ENCODE data around the gene MUC5AC. TPM values are rescaled to one million over a fixed set of nuclear protein-coding genes. Genes with fewer than 3 reads are reported as not detected.

Gene MUC5AC
- polyA plus RNA-seq, 10 donors, result 0.01 to 0.39 (median 0.22) TPM; not detected in 7

DNA sequence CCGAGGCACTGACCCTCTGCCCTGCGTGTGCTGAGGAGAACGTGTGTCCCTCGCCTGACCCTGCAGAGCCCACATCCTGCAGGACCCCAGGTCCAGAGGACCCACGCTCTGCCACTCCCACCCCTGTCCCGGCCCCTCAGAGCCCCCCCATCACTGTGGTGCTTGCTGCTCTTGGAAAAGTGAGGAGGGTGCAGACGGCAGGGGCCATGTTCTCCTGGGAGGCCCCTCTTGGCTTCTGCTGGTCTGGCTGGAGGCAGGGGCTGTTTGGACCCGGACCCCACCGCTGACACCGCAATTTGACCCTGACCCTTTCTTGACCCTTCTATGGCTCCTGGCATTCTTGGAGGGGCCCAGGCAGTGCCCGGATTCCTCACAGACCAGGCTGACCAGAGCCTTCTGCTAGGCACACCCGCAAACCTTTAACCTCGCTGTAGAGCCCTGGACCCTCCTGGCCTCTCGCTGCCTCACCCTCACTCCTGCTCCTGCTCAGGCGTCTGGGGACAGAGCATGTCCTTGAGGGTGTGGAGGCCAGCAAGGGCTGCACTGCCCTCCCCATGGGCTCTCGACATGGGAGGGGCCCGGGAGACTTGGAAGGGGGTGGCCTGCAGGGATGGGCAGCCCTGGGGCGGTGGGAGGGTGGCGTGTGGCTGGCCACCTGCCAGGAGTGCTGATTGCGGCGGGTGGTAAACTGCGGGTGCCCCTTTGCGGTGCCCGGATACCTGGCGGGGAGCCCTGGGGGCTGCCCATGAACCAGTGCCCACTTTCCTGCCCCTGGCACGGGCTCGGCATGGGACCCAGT, 37.0 kb upstream of the MUC5AC start:
- DNase-seq, result no peak

DNA sequence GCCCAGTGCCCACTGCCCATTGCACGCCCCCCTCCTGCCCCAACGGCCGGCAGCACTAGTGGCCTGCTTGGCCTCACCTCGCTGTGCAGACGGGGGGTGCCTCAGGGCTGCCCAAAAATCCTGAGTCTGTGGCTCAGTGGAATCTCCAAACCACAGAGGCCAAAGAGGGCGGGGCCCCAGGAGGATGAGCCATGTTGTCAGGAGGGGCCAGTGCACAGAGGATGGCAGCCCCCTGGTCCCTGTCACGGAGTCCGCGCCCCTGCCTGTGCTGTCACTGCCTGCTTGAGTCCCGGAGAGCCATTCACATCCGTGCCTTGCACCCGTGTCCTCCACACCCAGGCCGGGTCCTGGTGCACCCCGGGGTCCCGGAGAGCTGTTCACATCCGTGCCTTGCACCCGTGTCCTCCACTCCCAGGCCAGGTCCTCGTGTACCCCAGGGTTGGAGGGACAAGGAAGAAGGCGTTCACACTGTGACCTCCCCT, 36.4 kb upstream of the MUC5AC start:
- no peak for DNase-seq

DNA sequence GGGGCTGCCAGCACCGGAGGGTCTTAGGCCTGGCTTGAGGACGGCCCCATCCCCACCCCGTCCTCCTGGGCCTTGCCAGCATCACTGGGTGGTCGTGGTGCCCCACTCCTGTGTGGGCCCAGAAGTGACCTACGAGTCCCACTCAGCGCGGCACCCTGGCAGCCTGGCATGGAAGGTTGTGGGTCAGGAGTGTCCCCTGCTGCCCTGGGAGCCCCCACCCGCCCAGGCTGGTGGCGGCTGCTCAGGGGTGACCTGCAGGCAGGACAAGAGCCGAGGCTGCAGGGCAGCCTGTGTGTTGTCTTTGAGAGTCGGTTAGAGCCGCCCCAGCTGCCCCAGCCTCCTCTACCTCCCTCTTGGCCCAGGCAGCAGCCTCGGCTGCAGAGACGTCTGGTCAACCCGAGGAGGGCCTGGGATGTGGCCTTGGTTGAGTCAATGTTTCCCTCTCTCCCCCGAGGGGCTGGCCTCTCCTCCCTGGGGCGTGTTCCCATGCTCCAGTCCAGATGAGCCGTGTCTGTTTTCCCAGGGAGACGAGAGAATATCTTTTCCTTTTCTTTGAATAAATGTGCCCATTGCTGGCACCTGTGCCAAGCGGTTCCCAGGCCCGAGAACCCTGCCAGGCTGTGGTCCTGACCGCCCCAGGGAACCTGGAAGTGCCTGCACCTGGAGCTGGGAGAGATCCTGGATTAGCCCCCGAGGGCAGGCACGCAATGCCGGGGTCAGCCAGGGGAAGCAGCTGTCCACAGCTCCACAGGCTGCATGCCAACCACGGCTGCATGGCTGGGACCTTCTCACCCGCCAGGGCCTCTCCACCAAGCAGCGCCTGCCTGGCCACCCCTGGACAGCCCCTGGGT, 35.7 kb upstream of the MUC5AC start:
- DNase-seq, result no peak

DNA sequence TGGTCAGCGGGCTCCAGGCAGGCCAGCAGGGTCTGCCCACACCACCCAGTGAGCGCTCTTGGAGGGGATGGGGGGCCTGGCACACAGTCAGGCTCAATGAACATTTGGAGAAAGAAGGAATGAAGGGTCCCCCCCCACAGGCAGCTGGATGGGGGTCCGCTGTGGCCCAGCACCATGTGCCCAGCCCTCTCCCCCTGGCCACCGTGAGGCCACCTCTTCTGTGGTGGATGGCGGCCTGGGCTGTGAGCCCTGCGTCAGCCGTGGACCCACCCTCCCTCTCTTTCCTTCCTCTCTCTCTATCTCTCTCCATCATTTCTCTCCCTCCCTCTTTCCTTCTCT, 35.1 kb upstream of the MUC5AC start:
- no peak for DNase-seq

DNA sequence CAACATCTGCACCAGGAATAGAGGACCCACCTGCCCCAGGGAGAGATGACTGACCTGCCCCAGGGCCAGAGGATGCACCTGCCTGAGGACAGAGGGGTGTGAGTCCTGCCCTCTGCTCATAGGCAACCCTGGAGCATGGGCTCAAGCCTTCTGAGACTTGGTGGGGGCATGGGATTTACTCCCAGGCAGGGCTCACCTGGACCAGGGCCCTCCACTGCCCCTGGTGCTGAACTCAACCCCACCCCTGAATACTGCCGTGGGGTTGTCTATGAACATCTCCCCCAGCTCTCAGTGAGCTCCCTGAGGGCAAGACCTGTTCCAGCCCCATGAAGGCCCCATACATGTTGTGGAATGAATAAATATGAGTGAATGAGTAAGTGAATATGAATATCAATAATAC, 33.8 kb upstream of the MUC5AC start:
- no peak for DNase-seq

DNA sequence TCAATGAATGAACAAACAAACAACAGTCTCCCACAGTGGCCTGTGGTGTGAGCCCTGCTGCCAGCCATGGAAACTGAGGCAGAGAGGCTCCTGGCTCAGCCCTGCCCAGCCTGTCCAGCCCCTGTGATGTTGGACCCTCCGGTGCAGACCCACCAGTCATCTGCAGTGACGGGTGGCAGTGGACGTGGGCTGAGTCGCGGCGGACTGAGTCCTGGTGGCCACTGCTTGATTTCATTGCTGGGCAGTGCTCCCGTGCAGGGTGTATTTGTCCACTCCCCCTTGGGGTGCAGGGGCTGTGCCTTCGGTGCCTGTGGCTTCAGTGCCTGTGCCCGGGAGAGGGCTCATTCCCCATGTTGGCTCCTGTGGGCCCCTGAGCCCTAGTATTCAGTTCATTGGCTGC, 31.9 kb upstream of the MUC5AC start:
- DNase-seq, result no peak

DNA sequence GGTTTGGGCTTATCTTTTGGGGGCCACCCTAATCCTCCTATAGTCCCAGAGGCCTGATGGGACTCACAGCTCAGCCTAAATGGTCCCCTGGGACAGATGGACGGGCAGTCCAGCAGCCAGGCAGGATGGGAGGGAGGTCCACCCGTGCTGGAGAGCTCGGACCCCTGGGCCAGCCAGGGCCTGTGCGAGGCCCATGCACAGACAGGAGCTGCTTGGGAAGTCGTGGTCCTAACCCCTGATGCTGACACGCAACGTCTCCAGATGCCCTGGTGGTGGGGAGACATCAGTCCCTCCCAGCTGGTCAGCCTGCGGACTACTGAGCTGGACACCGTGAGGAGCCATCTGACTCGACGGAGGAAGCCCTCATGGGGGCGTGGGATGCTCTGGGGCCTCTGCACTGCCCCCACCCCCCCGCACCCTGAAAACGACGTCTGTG, 31.2 kb upstream of the MUC5AC start:
- DNase-seq, result no peak

DNA sequence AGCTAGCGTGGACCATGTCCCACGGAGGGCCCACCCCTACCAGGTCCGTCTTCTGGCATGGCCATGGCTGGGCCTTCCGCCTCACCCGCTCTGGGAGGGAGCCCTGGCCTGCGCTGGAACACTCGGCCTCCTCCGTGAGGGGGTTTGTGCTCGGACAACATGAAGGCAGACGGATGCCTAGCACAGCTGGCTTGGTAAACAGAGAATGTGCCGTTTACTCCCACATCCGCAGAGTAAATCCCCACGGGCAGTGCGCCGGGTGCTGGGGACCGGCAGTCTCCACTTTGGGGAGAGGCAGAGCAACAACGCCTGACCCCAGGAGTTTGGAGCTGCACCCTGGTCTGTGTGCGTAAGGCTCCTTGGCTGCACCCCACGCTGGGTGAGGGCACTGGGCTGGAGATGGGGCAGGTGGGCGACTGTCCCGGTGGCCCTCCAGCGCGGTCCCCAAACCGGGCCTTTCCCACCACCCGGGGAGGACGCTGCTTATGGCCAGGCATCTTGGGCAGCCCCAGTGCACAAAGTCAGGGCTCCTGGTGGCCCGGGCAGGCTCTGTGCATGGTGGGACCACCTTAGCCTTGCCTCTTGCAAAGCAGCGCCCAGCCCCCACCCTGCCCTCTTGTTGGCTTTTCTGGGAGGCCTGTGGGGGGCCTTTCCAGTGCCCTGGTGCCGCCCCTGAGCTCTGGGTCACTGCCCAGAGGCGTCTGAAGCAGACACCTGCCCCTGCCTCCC, 30.7 kb upstream of the MUC5AC start:
- no peak for DNase-seq

DNA sequence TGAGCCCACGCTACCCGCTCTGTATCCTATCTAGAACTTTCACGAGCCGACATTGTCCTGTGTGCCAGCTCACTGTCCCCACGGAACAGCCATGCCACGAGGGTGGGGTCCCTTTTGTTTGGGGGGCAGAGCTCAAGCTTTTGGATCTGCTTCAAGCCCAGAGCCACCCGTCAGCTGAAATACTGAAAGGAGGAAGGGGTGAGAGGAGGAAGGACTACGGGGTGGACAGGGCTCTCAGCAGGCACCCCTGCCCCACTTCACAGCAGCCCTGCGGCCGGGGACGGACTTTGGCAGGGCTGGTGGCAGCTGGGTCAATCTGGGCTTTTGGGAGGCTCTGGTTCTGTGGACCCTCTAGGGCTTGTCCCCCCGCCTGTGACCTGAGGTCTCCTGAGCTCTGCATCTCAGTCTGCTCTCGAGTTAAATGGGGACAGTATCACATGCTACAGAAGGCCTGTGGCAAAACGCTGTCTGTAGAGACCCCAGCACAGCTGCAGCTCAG, 30.0 kb upstream of the MUC5AC start:
- DNase-seq, result no peak

DNA sequence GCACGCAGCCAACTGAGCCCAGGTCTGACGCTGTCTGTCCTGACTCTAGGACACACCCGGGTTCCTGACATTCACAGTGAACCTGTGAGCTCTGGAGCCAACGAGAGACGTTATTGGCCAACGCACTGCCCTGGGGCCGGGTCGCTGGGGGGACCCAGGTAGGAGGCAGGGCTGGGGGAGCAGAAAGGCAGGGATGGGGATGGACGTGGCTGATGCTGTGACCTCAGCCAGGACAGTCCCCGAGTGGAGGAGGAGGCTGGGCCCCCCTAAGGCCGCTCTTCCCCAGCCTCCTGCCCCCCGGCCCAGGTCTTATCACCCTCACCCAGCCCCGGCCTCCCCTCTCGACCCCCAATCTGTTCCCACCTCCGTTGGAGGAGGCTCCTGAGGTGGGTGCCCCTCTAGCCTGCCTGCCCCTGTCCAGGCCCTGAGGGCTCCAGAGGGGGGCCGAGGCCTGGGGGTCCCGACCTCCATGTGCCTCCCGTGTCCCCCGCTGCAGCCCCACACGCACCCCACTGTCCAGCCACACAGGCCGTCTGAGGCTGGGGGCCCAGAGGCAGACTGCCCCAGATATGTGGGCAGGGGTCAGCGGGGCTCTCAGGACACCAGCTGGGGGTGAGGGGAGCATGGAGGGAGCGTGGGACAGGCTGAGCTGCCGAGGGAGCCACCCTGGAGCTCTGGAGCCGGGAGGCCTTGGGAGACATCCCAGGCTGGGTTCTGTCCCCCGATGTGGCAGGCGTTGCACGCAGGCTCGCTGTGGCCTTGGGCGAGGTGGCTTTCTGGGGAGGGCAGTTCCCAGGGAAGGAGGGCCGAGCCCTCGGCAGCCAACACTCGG, 29.2 kb upstream of the MUC5AC start:
- no peak for DNase-seq

DNA sequence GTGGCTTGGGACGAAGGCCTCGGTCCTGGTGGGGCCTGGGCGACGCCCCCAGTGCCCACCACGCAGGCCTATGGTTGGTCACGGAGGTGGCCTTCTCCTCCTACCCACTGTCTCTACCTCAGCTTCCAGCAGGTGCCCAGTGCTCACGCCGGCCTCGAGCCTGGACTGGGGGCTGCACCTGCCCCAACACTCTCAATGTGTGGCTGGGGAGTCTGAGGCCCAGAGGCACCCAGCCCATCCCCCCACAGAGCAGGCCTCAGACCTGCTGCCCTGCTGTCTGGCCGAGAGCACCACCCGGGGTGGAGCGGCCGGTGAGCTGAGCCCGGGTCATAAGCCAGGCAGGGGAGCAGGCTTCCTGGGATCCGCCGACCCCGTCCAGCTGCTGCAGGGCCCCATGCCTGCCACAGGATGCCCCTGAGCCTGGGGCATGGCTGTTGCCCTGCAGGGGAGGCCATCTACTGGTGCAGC, 28.6 kb upstream of the MUC5AC start:
- no peak for DNase-seq

DNA sequence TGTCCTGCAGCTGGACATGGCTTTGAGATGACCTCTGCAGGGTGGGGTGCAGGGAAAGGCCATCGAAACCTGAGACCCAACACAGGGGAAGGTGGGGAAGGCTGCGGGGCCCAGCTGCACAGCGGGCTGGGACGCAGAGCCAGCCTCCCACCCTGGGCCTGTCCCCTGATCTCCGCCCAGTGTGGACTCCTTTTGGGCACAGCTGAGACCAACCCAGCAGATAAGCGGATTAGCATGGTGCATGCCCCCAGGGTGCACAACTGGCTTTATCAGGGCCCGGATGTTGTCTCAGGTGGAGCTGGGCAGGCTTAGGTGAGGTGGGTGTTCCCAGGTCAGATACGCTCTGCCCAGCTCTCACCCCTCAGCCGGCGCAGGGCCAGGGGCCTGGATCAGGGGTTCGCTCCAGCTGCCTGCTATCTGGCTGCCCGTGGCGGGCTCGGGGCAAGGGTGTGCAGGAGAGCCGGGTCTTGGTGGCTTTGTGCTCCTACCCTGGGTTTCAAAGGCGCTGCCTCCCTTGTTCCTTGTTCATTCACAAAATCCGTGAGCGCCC, 28.1 kb upstream of the MUC5AC start:
- no peak for DNase-seq

DNA sequence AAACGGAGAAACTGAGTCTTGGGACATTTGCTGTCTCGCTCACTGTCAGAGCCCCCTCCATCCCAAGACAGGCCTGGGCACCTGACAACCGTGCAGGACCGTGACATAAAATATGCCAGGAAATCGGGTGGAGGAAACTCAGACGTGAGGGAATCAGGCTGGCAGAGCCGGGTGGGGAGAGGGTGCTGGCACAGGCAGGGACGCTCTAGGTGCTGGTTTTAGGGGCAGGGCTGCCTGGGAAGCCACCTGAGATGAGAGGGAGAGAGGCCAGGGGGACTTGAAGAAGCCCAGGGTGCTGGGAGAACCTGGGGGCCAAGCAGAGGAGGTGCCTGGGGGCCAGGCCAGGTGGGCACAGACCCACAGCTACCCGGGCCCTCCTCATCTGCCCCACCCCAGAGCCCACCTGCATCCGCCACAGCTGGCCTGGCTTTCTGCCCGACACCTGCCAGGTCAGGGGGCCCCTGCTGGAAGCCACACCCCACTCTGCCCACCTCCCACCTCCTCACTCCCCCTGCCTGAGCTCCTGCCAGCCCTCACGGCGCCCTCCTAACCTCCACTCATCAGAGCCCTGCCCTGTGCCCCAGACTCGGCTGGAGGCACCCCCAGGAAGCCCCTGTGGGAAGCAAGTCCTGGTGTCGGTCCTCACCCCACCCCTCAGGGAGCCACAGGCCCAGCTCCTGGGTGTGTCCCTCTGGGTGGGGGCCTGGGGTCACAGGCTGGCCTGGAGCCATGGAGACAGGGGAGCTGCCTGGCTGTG, 27.3 kb upstream of the MUC5AC start:
- no peak for DNase-seq

DNA sequence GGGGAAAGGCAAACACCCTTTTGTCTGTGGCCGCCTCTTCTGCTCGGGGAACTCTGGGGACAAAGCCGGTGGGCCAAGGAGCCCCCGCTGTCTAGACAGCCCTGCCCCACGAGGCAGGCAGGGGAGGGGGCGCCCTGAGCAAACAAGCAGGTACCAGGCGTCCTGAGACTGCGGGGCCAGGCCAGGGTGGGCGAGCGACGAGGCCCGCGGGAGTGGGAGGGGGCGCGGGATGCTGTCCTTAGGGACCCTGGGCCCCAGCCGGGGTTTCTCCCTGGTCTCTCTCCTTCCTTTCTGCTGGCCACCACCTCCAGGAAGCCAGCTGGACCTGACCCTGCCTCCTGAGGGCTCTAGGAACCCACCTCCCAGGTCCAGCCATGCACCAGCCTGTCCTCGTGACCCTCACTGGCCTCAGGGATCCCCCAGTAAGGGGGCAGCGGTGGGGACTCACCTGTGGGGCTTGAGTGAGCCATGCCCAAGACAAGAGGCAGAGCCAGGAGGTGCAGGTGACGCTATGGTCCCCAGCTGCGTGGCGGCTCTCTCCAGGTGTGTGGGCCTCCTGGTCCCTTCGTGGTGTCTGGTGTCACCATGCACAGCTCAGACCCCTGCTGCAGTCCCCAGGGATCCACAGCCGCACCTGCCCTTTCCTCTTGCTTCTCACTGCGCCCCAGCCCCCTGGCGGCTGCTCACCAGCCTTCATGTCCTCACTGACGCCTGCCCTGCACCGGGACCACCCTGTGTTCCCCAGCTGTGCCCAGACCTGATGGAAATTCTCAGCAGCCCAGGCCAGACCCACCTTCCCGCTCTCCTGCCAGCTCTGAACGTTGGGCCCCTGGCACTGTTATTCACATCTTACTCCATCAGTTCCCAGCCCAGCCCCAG, 26.5 kb upstream of the MUC5AC start:
- no peak for DNase-seq

DNA sequence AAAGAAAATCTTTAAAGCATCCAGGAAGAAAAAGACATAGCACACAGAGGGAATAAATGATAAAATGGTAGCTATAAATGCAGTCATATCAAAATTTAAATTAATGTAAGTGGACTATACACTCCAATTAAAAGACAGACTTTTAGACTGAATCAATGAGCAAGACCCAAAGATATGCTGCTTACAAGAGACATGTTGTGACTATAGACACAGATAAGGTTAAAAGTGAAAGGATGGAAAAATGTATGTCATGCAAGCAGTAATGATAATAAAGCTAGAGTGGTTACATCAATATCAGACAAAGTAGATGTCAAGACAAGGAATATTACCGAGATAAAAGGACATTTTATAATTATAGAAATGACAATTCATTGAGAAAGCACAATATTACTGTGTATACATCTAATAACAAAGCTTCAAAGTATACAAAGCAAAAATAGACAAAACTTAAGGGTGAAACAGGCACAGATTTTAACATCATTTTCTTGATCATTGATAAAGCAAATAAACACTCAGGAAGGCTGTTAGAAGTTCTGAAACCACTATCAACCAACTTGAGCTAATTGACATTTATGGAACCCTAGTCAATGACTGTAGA, 22.8 kb upstream of the MUC5AC start:
- no peak for DNase-seq

DNA sequence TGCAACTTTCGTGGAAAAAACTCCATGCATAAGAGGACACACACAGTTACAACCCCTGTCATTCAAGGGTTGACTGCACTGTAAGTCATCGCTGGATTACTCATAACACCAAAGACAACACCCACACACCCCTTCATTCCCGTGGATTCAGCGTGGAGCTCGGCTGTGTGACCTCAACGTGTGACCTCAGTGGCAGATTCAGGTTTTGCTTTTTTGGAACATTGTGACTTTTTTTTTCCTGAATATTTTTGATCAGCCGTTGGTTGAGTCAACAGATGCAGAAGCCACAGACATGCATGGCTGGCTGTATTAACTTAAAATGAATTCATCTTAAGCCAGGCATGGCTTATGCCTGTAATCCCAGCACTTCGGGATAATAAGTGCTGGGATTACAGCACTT, 19.7 kb upstream of the MUC5AC start:
- no peak for DNase-seq

DNA sequence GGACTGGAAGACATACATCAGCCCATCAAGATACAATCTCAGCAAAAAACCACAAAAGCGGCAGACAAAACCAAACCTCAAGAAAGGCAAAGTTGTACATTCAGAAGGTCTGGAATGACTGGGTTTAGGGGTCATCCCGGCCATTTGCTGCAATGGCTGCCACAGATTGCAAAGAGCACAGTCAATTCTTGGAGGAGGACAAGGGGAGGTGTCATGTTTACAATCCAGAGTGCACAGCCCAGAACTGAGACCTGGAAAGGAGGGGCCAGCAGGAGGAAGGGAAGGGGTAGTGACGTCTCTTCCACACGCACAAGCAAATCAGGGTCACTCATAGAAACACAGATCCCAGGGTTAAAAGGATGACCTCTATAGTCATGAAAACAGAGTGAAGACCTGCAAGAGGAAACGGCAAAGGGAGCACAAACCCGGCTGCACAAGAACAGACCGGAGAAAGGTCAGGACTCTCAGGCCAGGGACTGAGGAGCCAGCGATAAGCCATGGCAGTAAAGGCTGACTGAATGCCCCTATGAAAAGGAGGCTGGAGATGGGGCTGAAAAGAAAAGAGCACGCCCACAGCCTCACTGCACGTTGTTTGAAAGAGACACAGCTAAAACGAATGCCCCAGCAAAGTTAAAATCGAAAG, 18.2 kb upstream of the MUC5AC start:
- no peak for DNase-seq

Measured in muscle of back (tissue), 11 donors.